ENCODE results near the gene HLA-DMB.
A peak's percentile ranks its signal among the peaks of the same experiment; 100 is the strongest.

Gene HLA-DMB

DNA sequence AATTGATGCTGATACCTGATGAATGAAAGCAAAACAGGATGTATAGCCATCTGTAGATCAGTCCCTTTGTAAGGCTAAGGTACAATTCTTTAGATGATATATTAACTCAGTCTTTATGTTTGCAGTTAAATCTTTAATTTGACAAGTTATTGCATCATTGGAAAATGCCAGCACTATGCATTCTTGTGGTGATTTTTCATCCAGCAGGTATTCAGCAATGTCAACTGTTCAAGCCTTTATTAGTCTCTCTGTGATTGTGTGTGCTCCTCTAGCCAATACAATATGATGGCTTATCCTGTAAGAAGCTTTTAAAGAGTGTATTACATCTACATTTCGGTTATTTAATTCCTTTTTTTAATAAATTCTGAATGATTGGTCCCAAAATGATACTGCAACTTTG lies 34.3 kb downstream of the HLA-DMB start:
- DNase-seq (ENCODE audit: low spot score): peak; percentile 34

DNA sequence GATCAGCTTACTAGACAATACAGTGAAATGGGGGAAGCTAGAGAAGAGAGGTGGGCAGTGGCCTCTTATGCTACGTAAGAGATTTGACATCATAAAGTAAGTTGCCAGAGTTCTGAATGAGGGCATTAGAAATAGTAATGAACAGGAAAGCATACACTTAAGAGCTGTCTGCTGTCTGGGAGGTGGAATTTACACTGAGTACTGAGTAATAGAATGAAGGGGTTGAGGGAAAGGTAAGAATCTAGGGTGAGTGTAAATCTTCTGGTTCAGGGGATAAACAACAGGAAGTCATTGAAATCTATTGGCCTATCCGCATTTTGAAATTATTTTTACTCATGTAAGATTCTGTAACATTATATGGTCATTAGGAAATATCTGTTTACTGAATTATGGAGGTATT lies 35.8 kb downstream of the HLA-DMB start:
- DNase-seq (ENCODE audit: low spot score): no peak

DNA sequence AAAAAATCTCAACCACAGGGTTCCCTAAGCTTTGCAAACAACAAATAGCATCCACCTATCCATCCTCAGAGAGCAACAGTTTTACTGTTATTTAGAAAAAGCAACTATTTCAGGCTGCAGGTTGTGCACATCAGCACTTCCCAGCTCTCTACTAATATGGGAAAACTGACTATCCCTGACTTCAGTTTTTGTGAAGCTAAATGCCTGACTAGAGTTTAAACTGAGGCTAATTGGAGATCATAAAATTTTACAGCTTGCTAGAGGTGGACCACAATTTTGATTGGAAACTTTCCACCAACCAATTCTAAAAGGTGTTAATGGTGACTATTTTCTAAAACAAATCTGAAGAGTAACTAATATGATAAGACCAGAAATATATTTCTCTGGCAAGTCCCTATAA lies 36.9 kb downstream of the HLA-DMB start:
- DNase-seq (ENCODE audit: low spot score): no peak

GRCh38 chr6:32895006-32895345 lies 45.9 kb downstream of the HLA-DMB start:
- no peak for DNase-seq (ENCODE audit: low spot score)

GRCh38 chr6:32894085-32895005 lies 46.5 kb downstream of the HLA-DMB start:
- DNase-seq (ENCODE audit: low spot score): peak; percentile 93

- DNase-seq (ENCODE audit: low spot score): no peak
Measured at GRCh38 chr6:32890831-32891230, 50.0 kb downstream of the HLA-DMB start.

DNA sequence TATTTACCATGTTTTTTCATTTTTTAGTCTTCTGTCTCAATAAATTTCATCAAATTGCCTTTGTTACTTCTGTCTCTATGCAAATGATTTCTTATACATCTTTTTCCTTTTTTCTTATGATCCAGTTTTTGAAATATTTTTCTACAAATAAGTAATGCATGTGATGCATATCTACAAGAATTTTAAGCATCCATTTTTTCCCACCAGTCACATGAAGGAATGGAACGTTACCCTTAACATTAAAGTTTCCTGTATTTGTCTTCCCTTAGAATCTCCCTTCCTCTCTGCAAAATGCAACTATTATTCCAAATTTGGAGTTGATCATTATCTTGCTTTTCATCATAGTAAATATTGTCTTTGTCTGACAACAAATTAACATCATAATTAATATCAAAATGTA lies 51.3 kb downstream of the HLA-DMB start:
- no peak for DNase-seq (ENCODE audit: low spot score)

DNA sequence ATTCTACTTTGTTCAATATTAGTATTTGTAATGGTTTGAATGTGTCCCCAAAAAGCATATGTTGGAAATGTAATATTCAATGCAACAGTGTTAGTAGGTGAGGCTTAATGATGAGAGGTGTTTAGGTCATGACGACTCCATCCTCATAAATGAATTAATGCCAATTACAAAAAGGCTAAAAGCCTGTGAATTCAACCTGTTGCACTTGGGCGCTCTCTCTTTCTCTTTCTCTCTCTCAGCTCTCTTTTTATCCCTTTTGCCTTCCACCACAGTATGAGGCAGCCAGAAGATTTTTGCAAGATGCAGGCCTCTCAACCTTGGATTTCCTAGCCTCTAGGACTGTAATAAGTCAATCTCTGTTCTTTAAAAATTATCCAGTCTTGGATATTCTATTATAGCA lies 52.3 kb downstream of the HLA-DMB start:
- no peak for DNase-seq (ENCODE audit: low spot score)

DNA sequence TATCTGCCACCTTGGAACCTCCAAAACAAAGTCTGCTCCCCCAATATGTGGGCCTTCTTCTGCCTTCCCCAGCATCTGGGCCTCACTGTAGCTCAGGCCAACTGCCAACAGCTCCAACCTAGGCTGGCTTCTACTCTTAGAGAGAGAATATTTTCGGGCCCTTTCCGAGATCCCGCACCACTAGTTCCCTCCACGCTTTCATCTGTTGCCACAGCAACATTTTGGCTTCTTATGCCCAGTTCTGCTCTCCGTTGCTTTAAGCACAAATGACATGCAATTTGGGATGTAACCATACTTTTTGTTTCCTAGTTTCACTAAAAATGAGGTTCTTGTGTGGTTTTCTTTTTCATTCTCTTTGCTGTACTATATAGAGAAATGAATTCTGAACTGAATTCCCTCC lies 53.2 kb downstream of the HLA-DMB start:
- DNase-seq (ENCODE audit: low spot score): no peak

- DNase-seq (ENCODE audit: low spot score): peak; percentile 68
Measured at GRCh38 chr6:32886681-32887383, 54.0 kb downstream of the HLA-DMB start.

GRCh38 chr6:32885698-32886286 lies 55.0 kb downstream of the HLA-DMB start:
- peak; percentile 60 for DNase-seq (ENCODE audit: low spot score)
